Measurements from ENCODE around the gene GPHB5. TPM values are rescaled to one million over a fixed set of nuclear protein-coding genes. Genes with fewer than 3 reads are reported as not detected.
"Not testable (repeated sequence)": the region's sequence is repeated elsewhere in the genome, so short reads cannot be mapped to it uniquely, and the experiment has no call there.

Gene GPHB5
- total RNA-seq, 3 donors from 2014 or later = not detected

GRCh38 chr14:63326840-63327239, 8.1 kb upstream of the GPHB5 start:
- Histone ChIP-seq H3K9me3 (no peaks in the 10 kb centered on the region), H3K36me3 (ENCODE audit: low read depth) (no peaks in the 10 kb centered on the region), H3K4me3 (no peak overlapping the region), H3K4me1 (ENCODE audit: low read depth) (no peaks in the 10 kb centered on the region)
- DNase-seq (no peak), ATAC-seq (no peak)
- intact Hi-C loops (cut with DNase I, micrococcal nuclease) = no loop called here
- TF ChIP-seq, protein P1, sequence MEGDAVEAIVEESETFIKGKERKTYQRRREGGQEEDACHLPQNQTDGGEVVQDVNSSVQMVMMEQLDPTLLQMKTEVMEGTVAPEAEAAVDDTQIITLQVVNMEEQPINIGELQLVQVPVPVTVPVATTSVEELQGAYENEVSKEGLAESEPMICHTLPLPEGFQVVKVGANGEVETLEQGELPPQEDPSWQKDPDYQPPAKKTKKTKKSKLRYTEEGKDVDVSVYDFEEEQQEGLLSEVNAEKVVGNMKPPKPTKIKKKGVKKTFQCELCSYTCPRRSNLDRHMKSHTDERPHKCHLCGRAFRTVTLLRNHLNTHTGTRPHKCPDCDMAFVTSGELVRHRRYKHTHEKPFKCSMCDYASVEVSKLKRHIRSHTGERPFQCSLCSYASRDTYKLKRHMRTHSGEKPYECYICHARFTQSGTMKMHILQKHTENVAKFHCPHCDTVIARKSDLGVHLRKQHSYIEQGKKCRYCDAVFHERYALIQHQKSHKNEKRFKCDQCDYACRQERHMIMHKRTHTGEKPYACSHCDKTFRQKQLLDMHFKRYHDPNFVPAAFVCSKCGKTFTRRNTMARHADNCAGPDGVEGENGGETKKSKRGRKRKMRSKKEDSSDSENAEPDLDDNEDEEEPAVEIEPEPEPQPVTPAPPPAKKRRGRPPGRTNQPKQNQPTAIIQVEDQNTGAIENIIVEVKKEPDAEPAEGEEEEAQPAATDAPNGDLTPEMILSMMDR (IDR thresholded peaks at IDR 0.05) = no peak

- H3K9me3 ChIP-seq = no peaks in the 10 kb centered on the region
- H3K36me3 ChIP-seq (ENCODE audit: low read depth) = no peaks in the 10 kb centered on the region
- H3K4me3 ChIP-seq = no peak overlapping the region
- intact Hi-C loops (cut with DNase I, micrococcal nuclease) = no loop called here
- no peaks in the 10 kb centered on the region for H3K4me1 ChIP-seq (ENCODE audit: low read depth)
- DNase-seq (no peak), ATAC-seq (no peak)
- TF ChIP-seq, protein P1 (IDR thresholded peaks at IDR 0.05) = no peak
These were observed 4.3 kb upstream of the GPHB5 start for GRCh38 chr14:63322897-63323573.

GRCh38 chr14:63322472-63322871, 3.7 kb upstream of the GPHB5 start:
- no peak for DNase-seq
- ATAC-seq = no peak
- intact Hi-C loops (cut with DNase I, micrococcal nuclease) = no loop called here
- H3K4me1 ChIP-seq (ENCODE audit: low read depth) = no peaks in the 10 kb centered on the region
- no peaks in the 10 kb centered on the region for H3K36me3 ChIP-seq (ENCODE audit: low read depth)
- TF ChIP-seq, protein P1 (IDR thresholded peaks at IDR 0.05) = no peak
- no peaks in the 10 kb centered on the region for H3K9me3 ChIP-seq
- H3K4me3 ChIP-seq = no peak overlapping the region

GRCh38 chr14:63308723-63309317, 9.9 kb downstream of the GPHB5 start:
- DNase-seq (peak in 1 of 3 donors; percentile 17), ATAC-seq (no peak)
- no peaks in the 10 kb centered on the region for H3K4me1 ChIP-seq (ENCODE audit: low read depth)
- TF ChIP-seq, protein P1 (IDR thresholded peaks at IDR 0.05) = no peak
- H3K36me3 ChIP-seq (ENCODE audit: low read depth) = no peaks in the 10 kb centered on the region
- H3K4me3 ChIP-seq = no peak overlapping the region
- intact Hi-C loops (cut with DNase I, micrococcal nuclease) = no loop called here
- no peaks in the 10 kb centered on the region for H3K9me3 ChIP-seq

DNA sequence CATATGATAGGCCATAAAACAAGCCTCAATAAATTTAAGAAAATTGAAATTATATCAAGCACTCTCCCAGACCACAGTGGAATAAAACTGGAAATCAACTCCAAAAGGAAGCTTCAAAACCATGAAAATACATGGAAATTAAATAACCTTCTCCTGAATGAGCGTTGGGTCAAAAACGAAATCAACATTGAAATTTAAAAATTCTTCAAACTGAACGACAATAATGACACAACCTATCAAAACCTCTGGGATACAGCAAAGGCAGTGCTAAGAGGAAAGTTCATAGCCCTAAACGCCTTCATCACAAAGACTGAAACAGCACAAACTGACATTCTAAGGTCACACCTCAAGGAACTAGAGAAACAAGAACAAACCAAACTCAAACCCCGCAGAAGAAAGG, 14.3 kb downstream of the GPHB5 start:
- H3K4me1 ChIP-seq (ENCODE audit: low read depth); H3K9me3 ChIP-seq; H3K4me3 ChIP-seq; ATAC-seq; DNase-seq; intact Hi-C loops (cut with DNase I, micrococcal nuclease); H3K36me3 ChIP-seq (ENCODE audit: low read depth): not testable (repeated sequence)

GRCh38 chr14:63301891-63302534, 16.7 kb downstream of the GPHB5 start:
- TF ChIP-seq, protein P1 (IDR thresholded peaks at IDR 0.05) = no peak
- Histone ChIP-seq H3K9me3 (no peaks in the 10 kb centered on the region), H3K4me1 (ENCODE audit: low read depth) (no peaks in the 10 kb centered on the region), H3K36me3 (ENCODE audit: low read depth) (no peaks in the 10 kb centered on the region), H3K4me3 (no peak overlapping the region)
- DNase-seq (no peak), ATAC-seq (no peak)
- intact Hi-C loops (cut with DNase I, micrococcal nuclease) = no loop called here
